ENCODE data around the gene RBM14. TPM values are rescaled to one million over a fixed set of nuclear protein-coding genes. Genes with fewer than 3 reads are reported as not detected.

The RBM14 gene, protein sequence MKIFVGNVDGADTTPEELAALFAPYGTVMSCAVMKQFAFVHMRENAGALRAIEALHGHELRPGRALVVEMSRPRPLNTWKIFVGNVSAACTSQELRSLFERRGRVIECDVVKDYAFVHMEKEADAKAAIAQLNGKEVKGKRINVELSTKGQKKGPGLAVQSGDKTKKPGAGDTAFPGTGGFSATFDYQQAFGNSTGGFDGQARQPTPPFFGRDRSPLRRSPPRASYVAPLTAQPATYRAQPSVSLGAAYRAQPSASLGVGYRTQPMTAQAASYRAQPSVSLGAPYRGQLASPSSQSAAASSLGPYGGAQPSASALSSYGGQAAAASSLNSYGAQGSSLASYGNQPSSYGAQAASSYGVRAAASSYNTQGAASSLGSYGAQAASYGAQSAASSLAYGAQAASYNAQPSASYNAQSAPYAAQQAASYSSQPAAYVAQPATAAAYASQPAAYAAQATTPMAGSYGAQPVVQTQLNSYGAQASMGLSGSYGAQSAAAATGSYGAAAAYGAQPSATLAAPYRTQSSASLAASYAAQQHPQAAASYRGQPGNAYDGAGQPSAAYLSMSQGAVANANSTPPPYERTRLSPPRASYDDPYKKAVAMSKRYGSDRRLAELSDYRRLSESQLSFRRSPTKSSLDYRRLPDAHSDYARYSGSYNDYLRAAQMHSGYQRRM
- 10 to 100 TPM; 34.8 to 51.1 TPM for total RNA-seq
- 10 to 100 TPM; 67.5 to 93.8 TPM for polyA plus RNA-seq (ENCODE audit: insufficient read length in 2 of 2)
- long read RNA-seq, donor 1, transcript RBM14-201 (3 exons, 2,828 nt), result major isoform, 6 of 29 reads
- long read RNA-seq, donor 1, partial matches to known transcripts, result 23 of 29 reads
- long read RNA-seq, donor 1, other reads (novel, unspliced or antisense), result 0 of 29 reads
- long read RNA-seq, donor 2, transcript RBM14-201 (3 exons, 2,828 nt), result major isoform, 6 of 13 reads
- long read RNA-seq, donor 2, partial matches to known transcripts, result 7 of 13 reads
- long read RNA-seq, donor 2, other reads (novel, unspliced or antisense), result 0 of 13 reads
- long read RNA-seq, donor 3, partial matches to known transcripts, result 12 of 15 reads
- long read RNA-seq, donor 3, other reads (novel, unspliced or antisense), result 0 of 15 reads
- long read RNA-seq, donor 4, transcript RBM14-201 (3 exons, 2,828 nt), result major isoform, 6 of 46 reads
- long read RNA-seq, donor 4, partial matches to known transcripts, result 39 of 46 reads
- long read RNA-seq, donor 4, other reads (novel, unspliced or antisense), result 0 of 46 reads

- H3K9me3 ChIP-seq (ENCODE audit: control insufficient read depth, insufficient read depth, low read length), result no peaks in the 10 kb centered on the region
- H3K27me3 ChIP-seq (ENCODE audit: control insufficient read depth, insufficient read depth, low read length), result no peaks in the 10 kb centered on the region
- under 1% methylated on average over 90 of the region's 90 CpGs for WGBS (ENCODE audit: insufficient coverage)
- H3K27ac ChIP-seq (ENCODE audit: low read depth, low read length), result peak within 1 kb of the TSS; percentile 99
- peak within 1 kb of the TSS; percentile 92 for H3K4me3 ChIP-seq (ENCODE audit: low read depth, low read length)
- no peaks in the 10 kb centered on the region for H3K36me3 ChIP-seq (ENCODE audit: control insufficient read depth, insufficient read depth, low read length)
- H3K4me1 ChIP-seq (ENCODE audit: control insufficient read depth, insufficient read depth, low read length), result peaks cover 20% of the 10 kb centered on the region
- peak; percentile 98 to 100 (median 99) for DNase-seq (ENCODE audit: low read depth in 4 of 6, low spot score in 6 of 6)
Observed at GRCh38 chr11:66616379-66617154, at the start of gene RBM14. RBM14 (plus strand) TSS chr11:66616630; CDS start chr11:66616721, 91 bp downstream.

- H3K4me1 ChIP-seq (ENCODE audit: control insufficient read depth, insufficient read depth, low read length), result peaks cover 14% of the 10 kb centered on the region
- 48% methylated on average over 13 of the region's 15 CpGs for WGBS (ENCODE audit: insufficient coverage)
- H3K9me3 ChIP-seq (ENCODE audit: control insufficient read depth, insufficient read depth, low read length), result no peaks in the 10 kb centered on the region
- no peak for DNase-seq (ENCODE audit: low read depth in 4 of 6, low spot score in 6 of 6)
- H3K4me3 ChIP-seq (ENCODE audit: low read depth, low read length), result peak overlapping the region; percentile 39
- no peaks in the 10 kb centered on the region for H3K27me3 ChIP-seq (ENCODE audit: control insufficient read depth, insufficient read depth, low read length)
- H3K27ac ChIP-seq (ENCODE audit: low read depth, low read length), result no peak overlapping the region
- peaks cover 41% of the 10 kb centered on the region for H3K36me3 ChIP-seq (ENCODE audit: control insufficient read depth, insufficient read depth, low read length)
Observed at GRCh38 chr11:66567787-66568123, 48.7 kb upstream of the RBM14 start.

DNA sequence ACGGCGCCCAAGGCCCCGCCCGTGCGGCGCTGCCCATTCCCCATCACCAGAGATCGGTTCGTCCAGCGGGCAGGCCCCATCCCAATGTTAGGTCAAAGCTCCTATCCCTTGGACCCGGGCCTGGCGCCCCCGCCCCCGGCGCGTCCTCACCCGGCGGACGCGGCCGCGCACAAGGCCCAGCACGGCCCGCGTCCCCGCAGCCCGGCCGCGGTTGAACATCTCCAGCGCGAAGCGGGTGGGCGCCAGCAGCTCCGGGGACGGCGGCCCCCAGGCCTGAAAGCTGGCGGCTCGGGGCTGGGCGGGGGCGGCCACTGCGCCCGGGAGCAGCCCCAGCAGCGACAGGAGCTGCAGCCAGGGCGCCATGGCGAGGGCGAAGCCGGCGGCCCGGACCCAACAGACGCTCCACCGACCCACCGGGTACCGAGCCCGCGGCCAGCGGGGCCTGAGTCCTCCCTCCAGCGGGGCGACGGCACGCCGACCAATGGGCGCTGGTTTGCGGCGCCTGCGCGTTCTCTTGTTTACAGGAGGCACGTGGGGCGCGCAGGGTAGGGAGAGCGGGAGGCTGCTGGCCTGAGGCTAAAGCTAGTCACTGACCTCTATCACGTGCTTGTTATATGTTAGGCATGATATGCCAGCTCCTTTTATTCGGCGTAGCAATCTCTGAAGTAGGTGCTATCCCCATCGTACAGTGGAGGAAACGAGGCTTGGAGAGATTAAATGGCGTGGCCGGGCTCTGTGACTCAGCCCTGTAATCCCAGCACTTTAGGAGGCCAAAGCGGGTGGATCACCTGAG is 48.1 kb upstream of the RBM14 start, which contains the start of gene CTSF:
Gene CTSF (minus strand): TSS at position 483 of the 793 bp plus-strand sequence. CDS start 120 bp downstream, at position 363.
- Histone ChIP-seq H3K27ac (ENCODE audit: low read depth, low read length) (no peak within 1 kb of the TSS), H3K27me3 (ENCODE audit: control insufficient read depth, insufficient read depth, low read length) (no peaks in the 10 kb centered on the region), H3K9me3 (ENCODE audit: control insufficient read depth, insufficient read depth, low read length) (no peaks in the 10 kb centered on the region), H3K4me1 (ENCODE audit: control insufficient read depth, insufficient read depth, low read length) (peaks cover 14% of the 10 kb centered on the region), H3K4me3 (ENCODE audit: low read depth, low read length) (peak within 1 kb of the TSS; percentile 39), H3K36me3 (ENCODE audit: control insufficient read depth, insufficient read depth, low read length) (peaks cover 36% of the 10 kb centered on the region)
- DNase-seq (ENCODE audit: low read depth in 4 of 6, low spot score in 6 of 6), result peak; percentile 62 to 94 (median 73)
- 4% methylated on average over 77 of the region's 77 CpGs for WGBS (ENCODE audit: insufficient coverage)

- Histone ChIP-seq H3K9me3 (ENCODE audit: control insufficient read depth, insufficient read depth, low read length) (no peaks in the 10 kb centered on the region), H3K27ac (ENCODE audit: low read depth, low read length) (no peak overlapping the region), H3K4me1 (ENCODE audit: control insufficient read depth, insufficient read depth, low read length) (peaks cover 14% of the 10 kb centered on the region), H3K4me3 (ENCODE audit: low read depth, low read length) (no peak overlapping the region), H3K27me3 (ENCODE audit: control insufficient read depth, insufficient read depth, low read length) (no peaks in the 10 kb centered on the region), H3K36me3 (ENCODE audit: control insufficient read depth, insufficient read depth, low read length) (peaks cover 30% of the 10 kb centered on the region)
- 79% methylated on average over 5 of the region's 7 CpGs for WGBS (ENCODE audit: insufficient coverage)
- DNase-seq (ENCODE audit: low read depth in 4 of 6, low spot score in 6 of 6), result no peak
Observed at GRCh38 chr11:66569076-66569475, 47.4 kb upstream of the RBM14 start.

GRCh38 chr11:66570079-66570849 is 46.2 kb upstream of the RBM14 start:
- H3K4me1 ChIP-seq (ENCODE audit: control insufficient read depth, insufficient read depth, low read length), result peaks cover 14% of the 10 kb centered on the region
- DNase-seq (ENCODE audit: low read depth in 4 of 6, low spot score in 6 of 6), result no peak
- no peak overlapping the region for H3K27ac ChIP-seq (ENCODE audit: low read depth, low read length)
- WGBS (ENCODE audit: insufficient coverage), result 0% methylated on average over 1 of the region's 5 CpGs
- peaks cover 21% of the 10 kb centered on the region for H3K36me3 ChIP-seq (ENCODE audit: control insufficient read depth, insufficient read depth, low read length)
- H3K9me3 ChIP-seq (ENCODE audit: control insufficient read depth, insufficient read depth, low read length), result no peaks in the 10 kb centered on the region
- no peaks in the 10 kb centered on the region for H3K27me3 ChIP-seq (ENCODE audit: control insufficient read depth, insufficient read depth, low read length)
- no peak overlapping the region for H3K4me3 ChIP-seq (ENCODE audit: low read depth, low read length)

- no peak overlapping the region for H3K27ac ChIP-seq (ENCODE audit: low read depth, low read length)
- H3K36me3 ChIP-seq (ENCODE audit: control insufficient read depth, insufficient read depth, low read length), result peaks cover 16% of the 10 kb centered on the region
- H3K4me1 ChIP-seq (ENCODE audit: control insufficient read depth, insufficient read depth, low read length), result peaks cover 14% of the 10 kb centered on the region
- 83% methylated on average over 1 of the region's 2 CpGs for WGBS (ENCODE audit: insufficient coverage)
- H3K27me3 ChIP-seq (ENCODE audit: control insufficient read depth, insufficient read depth, low read length), result no peaks in the 10 kb centered on the region
- H3K4me3 ChIP-seq (ENCODE audit: low read depth, low read length), result no peak overlapping the region
- DNase-seq (ENCODE audit: low read depth in 4 of 6, low spot score in 6 of 6), result no peak
- H3K9me3 ChIP-seq (ENCODE audit: control insufficient read depth, insufficient read depth, low read length), result no peaks in the 10 kb centered on the region
Observed at GRCh38 chr11:66570850-66571180, 45.6 kb upstream of the RBM14 start.

DNA sequence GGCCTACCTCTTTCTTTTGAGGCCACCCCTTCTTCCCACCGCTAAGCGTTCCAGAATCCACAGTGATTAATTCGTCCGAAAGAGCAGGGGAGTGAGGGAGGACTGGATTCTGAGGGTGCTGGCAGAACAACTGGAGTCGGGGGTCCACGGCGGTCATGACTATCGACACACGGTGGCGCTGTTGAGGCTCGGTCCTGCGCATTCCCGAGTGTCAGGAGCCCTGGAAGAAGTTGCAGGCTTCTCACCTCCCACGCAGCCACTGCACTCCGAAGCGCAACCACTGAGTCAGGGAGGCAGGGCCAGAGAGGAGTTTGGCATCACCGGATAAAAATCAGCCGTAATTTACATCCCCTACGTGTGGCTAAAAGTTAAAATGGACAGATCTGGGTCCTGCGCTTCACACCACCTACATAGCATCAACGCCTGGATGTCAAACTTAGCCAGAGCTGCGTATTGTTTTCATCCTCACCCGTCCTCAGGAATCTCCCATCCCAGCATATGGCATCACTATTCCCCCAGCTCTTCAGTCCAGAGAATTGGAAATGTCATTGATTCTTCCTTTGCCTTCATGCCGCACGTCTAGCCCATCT is 37.3 kb upstream of the RBM14 start:
- Histone ChIP-seq H3K4me1 (ENCODE audit: control insufficient read depth, insufficient read depth, low read length) (peaks cover 7% of the 10 kb centered on the region), H3K4me3 (ENCODE audit: low read depth, low read length) (no peak overlapping the region), H3K36me3 (ENCODE audit: control insufficient read depth, insufficient read depth, low read length) (no peaks in the 10 kb centered on the region), H3K27me3 (ENCODE audit: control insufficient read depth, insufficient read depth, low read length) (no peaks in the 10 kb centered on the region), H3K9me3 (ENCODE audit: control insufficient read depth, insufficient read depth, low read length) (no peaks in the 10 kb centered on the region), H3K27ac (ENCODE audit: low read depth, low read length) (no peak overlapping the region)
- DNase-seq (ENCODE audit: low read depth in 4 of 6, low spot score in 6 of 6), result peak in 5 of 6 donors; percentile 58 to 90 (median 62)
- 28% methylated on average over 17 of the region's 25 CpGs for WGBS (ENCODE audit: insufficient coverage)

GRCh38 chr11:66580803-66581202 is 35.6 kb upstream of the RBM14 start:
- Histone ChIP-seq H3K27me3 (ENCODE audit: control insufficient read depth, insufficient read depth, low read length) (no peaks in the 10 kb centered on the region), H3K27ac (ENCODE audit: low read depth, low read length) (no peak overlapping the region), H3K9me3 (ENCODE audit: control insufficient read depth, insufficient read depth, low read length) (no peaks in the 10 kb centered on the region), H3K4me3 (ENCODE audit: low read depth, low read length) (no peak overlapping the region), H3K4me1 (ENCODE audit: control insufficient read depth, insufficient read depth, low read length) (peaks cover 7% of the 10 kb centered on the region), H3K36me3 (ENCODE audit: control insufficient read depth, insufficient read depth, low read length) (no peaks in the 10 kb centered on the region)
- no peak for DNase-seq (ENCODE audit: low read depth in 4 of 6, low spot score in 6 of 6)
- WGBS (ENCODE audit: insufficient coverage), result 91% methylated on average over 5 of the region's 5 CpGs

All from spinal cord (tissue), 10 donors.